Loucy (cell line): ENCODE measurements around the gene TRIO.
A peak's percentile ranks its signal among the peaks of the same experiment; 100 is the strongest.

Experiments
- H2AFZ ChIP-seq: fragments of 200-600 bp; sonication (generic); 2 replicates; pipeline ENCODE4 v1.6.0; 2016; ENCODE audit warnings: antibody characterized with exemption, mild to moderate bottlenecking, low read length, moderate library complexity
- H3F3A ChIP-seq: fragments of 200-600 bp; 2 replicates; pipeline ENCODE4 v1.6.0; 2016; ENCODE audit warnings: antibody characterized with exemption, low read depth, mild to moderate bottlenecking
- H3K27me3 ChIP-seq: fragments of 200-600 bp; sonication (generic); 2 replicates; pipeline ENCODE4 v1.6.1; 2014; ENCODE audit warnings: low read length, mild to moderate bottlenecking; ENCODE audit not compliant: insufficient read depth, poor library complexity, severe bottlenecking
- H3K36me3 ChIP-seq: fragments of 200-600 bp; sonication (generic); 2 replicates; pipeline ENCODE4 v1.6.1; 2016; ENCODE audit warnings: low read length; ENCODE audit not compliant: insufficient read depth
- H3K4me1 ChIP-seq: fragments of 200-600 bp; sonication (generic); 2 replicates; pipeline ENCODE4 v1.5.1; 2014; ENCODE audit warnings: low read length, mild to moderate bottlenecking; ENCODE audit not compliant: insufficient read depth, poor library complexity, severe bottlenecking
- H3K4me2 ChIP-seq: fragments of 200-600 bp; sonication (generic); 2 replicates; pipeline ENCODE4 v1.6.0; 2014; ENCODE audit warnings: antibody characterized with exemption, low read length, low read depth, mild to moderate bottlenecking; ENCODE audit not compliant: poor library complexity, severe bottlenecking
- H3K4me3 ChIP-seq: fragments of 200-600 bp; sonication (generic); 2 replicates; pipeline ENCODE4 v1.5.1; 2014; ENCODE audit warnings: low read length, mild to moderate bottlenecking, mixed read lengths; ENCODE audit not compliant: poor library complexity, severe bottlenecking
- H3K79me2 ChIP-seq: fragments of 200-600 bp; sonication (generic); 2 replicates; pipeline ENCODE4 v1.6.1; 2014; ENCODE audit warnings: low read length; ENCODE audit not compliant: insufficient read depth
- H3K9ac ChIP-seq: fragments of 200-600 bp; sonication (generic); 2 replicates; pipeline ENCODE4 v1.6.0; 2014; ENCODE audit warnings: mild to moderate bottlenecking, low read depth, low read length, moderate library complexity; ENCODE audit not compliant: poor library complexity, severe bottlenecking
- H3K9me2 ChIP-seq: fragments of 200-600 bp; sonication (generic); replicated peaks from 2 replicates; pipeline ENCODE4 v1.6.1; 2016; ENCODE audit warnings: low read depth, low read length, mixed read lengths
- H3K9me3 ChIP-seq: fragments of 200-600 bp; sonication (generic); 2 replicates; pipeline ENCODE4 v1.6.1; 2014; ENCODE audit warnings: mild to moderate bottlenecking, antibody characterized with exemption, low read length, low read depth; ENCODE audit not compliant: insufficient read depth
- H4K20me1 ChIP-seq: fragments of 200-600 bp; sonication (generic); 2 replicates; pipeline ENCODE4 v1.6.0; 2014; ENCODE audit warnings: antibody characterized with exemption, low read length, mild to moderate bottlenecking; ENCODE audit not compliant: insufficient read depth, poor library complexity, severe bottlenecking
- EZH2phosphoT487 ChIP-seq: fragments of 200-600 bp; IDR thresholded peaks from 2 replicates; pipeline ENCODE4 v1.6.1; 2018; ENCODE audit warnings: antibody characterized with exemption, mild to moderate bottlenecking, moderate library complexity, borderline replicate concordance
- TF ChIP-seq, protein P1 (sequence below): fragments of 200-600 bp; sonication (generic); conservative IDR thresholded peaks from 2 replicates; pipeline ENCODE4 v1.5.1; 2014; ENCODE audit warnings: mild to moderate bottlenecking, antibody characterized with exemption, low read length

The TRIO gene

DNA sequence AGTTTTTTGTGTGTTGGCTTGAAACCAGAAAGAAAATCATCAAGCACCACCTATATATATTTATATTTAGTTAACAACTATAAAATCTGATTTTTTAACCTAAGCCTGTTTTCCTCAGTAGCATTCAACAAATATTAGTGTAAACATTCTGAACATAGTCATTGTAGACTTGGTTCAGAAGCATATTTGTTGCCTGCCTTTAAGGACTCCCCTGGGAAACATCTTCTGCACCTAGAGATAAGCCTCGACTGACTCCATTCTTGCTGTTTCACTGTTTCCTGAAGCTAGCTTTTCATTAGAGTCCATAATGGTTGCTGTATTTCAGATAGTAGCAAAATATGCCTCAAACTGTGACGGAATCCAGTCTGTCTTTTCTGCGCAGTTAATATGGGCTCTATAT lies 123.5 kb downstream of the TRIO start:
- Histone ChIP-seq H3K9me2 (no peaks in the 10 kb centered on the region), H2AFZ (no peak overlapping the region), H3K9me3 (no peaks in the 10 kb centered on the region), H3K36me3 (peaks cover 9% of the 10 kb centered on the region; the same call in 1 of the 2 replicates), H3K4me1 (peaks cover 70% of the 10 kb centered on the region), H3K9ac (peak overlapping the region; percentile 61), H3K4me2 (peak overlapping the region; percentile 76), H3K27me3 (no peaks in the 10 kb centered on the region), H4K20me1 (peaks cover 28% of the 10 kb centered on the region), H3K4me3 (peak overlapping the region; percentile 56), H3F3A (peaks cover 7% of the 10 kb centered on the region; the same call in 1 of the 2 replicates), H3K79me2 (peaks cover 79% of the 10 kb centered on the region)
- no peak for TF ChIP-seq EZH2phosphoT487
- TF ChIP-seq, protein P1, sequence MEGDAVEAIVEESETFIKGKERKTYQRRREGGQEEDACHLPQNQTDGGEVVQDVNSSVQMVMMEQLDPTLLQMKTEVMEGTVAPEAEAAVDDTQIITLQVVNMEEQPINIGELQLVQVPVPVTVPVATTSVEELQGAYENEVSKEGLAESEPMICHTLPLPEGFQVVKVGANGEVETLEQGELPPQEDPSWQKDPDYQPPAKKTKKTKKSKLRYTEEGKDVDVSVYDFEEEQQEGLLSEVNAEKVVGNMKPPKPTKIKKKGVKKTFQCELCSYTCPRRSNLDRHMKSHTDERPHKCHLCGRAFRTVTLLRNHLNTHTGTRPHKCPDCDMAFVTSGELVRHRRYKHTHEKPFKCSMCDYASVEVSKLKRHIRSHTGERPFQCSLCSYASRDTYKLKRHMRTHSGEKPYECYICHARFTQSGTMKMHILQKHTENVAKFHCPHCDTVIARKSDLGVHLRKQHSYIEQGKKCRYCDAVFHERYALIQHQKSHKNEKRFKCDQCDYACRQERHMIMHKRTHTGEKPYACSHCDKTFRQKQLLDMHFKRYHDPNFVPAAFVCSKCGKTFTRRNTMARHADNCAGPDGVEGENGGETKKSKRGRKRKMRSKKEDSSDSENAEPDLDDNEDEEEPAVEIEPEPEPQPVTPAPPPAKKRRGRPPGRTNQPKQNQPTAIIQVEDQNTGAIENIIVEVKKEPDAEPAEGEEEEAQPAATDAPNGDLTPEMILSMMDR, result no peak

DNA sequence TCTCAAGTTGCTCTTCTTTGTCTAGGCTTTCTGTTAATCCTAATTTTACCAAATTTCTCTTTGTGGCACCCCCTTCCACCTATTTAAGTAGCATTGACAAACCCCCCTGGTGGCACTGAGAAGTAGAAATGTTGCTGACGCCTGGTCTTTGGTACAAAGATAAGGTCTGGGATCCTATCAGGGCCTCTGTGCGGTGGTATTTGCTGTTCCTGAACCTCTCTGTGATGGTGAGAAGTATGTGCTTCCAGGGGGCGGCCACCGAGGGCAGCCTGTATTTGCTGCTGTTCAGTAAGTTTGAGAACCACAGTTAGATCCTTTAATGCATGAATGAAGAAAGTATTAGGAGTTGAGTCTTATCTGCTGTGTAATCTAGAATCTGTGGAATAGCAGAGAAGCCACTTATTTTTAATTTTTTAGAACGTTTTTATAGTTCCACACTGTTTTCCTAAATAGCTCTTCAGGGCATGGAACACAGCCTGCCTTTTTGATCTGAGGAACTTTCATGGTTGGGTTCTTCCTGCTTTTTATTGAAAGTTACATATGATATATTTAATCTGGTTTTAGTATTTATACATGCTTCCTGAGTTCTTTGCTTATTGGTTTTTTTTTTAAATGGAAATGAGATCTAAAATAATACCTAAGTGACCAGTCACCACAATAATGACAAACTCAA lies 124.2 kb downstream of the TRIO start:
- no peaks in the 10 kb centered on the region for H3K27me3 ChIP-seq
- H2AFZ ChIP-seq, result no peak overlapping the region
- H3K4me3 ChIP-seq, result peak overlapping the region; percentile 56
- peaks cover 28% of the 10 kb centered on the region for H4K20me1 ChIP-seq
- H3K36me3 ChIP-seq, result peaks cover 13% of the 10 kb centered on the region; the same call in 1 of the 2 replicates
- peaks cover 7% of the 10 kb centered on the region; the same call in 1 of the 2 replicates for H3F3A ChIP-seq
- H3K4me2 ChIP-seq, result peak overlapping the region; percentile 76
- TF ChIP-seq, protein P1, result peak; percentile 31
- TF ChIP-seq EZH2phosphoT487, result no peak
- peak overlapping the region; percentile 61 for H3K9ac ChIP-seq
- H3K4me1 ChIP-seq, result peaks cover 64% of the 10 kb centered on the region
- no peaks in the 10 kb centered on the region for H3K9me2 ChIP-seq
- peaks cover 73% of the 10 kb centered on the region for H3K79me2 ChIP-seq
- H3K9me3 ChIP-seq, result no peaks in the 10 kb centered on the region

DNA sequence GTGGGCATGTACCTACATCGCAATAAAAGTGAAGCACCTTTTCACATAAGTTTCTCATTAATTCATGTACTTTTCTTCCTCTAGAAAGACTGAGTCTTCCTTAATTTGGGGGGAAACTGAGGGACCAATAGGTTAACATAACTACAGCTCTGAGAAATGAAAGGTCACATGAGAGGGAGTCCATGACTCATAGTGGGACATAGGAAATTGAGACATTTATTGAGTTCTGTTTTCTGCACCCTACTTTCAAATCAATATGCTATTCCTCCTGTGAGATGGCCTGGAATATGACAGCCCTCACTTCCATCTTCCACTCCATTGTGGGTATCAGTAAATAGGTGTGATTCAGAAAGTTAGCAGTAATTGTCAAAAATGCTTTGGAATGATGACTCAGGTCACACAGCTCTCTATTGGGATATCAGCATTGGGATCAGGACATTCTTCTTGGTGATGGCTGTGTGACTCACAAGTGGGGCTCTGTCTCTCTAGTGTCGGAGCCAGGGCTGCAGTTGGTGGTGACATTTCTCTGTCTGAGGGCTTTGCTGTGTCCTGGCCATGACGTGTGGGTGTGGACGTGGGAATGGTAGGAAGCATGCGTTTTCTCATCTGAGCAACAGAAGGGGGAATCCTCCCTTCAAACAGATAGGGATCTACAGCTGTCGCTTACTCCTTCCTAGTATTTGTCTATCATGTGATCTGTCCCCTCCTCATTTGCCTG lies 125.0 kb downstream of the TRIO start:
- peak overlapping the region; percentile 76 for H3K4me2 ChIP-seq
- TF ChIP-seq, protein P1, result no peak
- no peak for TF ChIP-seq EZH2phosphoT487
- H3K36me3 ChIP-seq, result peaks cover 13% of the 10 kb centered on the region; the same call in 1 of the 2 replicates
- H3K4me1 ChIP-seq, result peaks cover 57% of the 10 kb centered on the region
- H4K20me1 ChIP-seq, result peaks cover 28% of the 10 kb centered on the region
- no peaks in the 10 kb centered on the region for H3K27me3 ChIP-seq
- peaks cover 64% of the 10 kb centered on the region for H3K79me2 ChIP-seq
- peak overlapping the region; percentile 61 for H3K9ac ChIP-seq
- H3K9me2 ChIP-seq, result no peaks in the 10 kb centered on the region
- no peak overlapping the region for H2AFZ ChIP-seq
- no peaks in the 10 kb centered on the region for H3K9me3 ChIP-seq
- peaks cover 7% of the 10 kb centered on the region; the same call in 1 of the 2 replicates for H3F3A ChIP-seq
- peak overlapping the region; percentile 10 for H3K4me3 ChIP-seq
